ENCODE results near the gene GDI1.

The GDI1 gene

DNA sequence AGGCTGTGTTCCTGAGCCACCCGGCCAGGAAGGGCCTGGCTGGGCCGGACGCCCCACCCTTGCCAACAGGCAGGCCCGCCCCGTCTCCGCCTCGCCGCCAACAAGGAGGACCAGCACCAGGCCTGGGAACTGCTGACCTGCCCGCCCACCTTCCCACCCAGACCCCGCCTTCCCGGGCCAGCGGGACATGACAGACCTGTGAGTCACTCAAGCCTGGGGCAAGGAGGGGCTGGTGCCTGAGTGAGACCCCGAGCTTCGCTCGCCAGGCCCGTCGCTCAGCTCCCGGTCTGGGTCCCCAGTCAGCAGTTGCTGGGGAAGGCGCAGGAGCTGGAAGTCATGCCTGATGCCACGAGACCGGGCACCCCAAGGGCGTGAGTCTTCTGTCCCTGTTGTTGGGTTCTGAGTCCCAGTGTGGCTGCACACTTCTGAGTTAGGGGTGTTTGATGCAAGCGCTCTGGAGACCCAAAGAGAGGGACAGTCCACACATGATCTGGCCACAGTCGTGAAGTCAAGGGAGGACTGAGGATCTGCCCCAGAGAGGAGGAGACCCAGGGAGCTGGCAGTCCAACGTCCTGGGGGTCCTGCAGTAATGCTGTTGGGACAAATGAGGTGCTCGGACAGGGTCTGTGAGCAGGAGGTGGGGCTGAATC, 27.6 kb upstream of the GDI1 start, which contains the start of gene DNASE1L1:
Gene DNASE1L1 (minus strand): TSS at position 33 of the 650 bp plus-strand sequence. CDS start 3,686 bp downstream, outside the sequence.
- DNase-seq: no peak

GRCh38 chrX:154411981-154412340, 25.0 kb upstream of the GDI1 start:
- DNase-seq: no peak

- no peak for DNase-seq
Measured at GRCh38 chrX:154412468-154412867, 24.5 kb upstream of the GDI1 start.

DNA sequence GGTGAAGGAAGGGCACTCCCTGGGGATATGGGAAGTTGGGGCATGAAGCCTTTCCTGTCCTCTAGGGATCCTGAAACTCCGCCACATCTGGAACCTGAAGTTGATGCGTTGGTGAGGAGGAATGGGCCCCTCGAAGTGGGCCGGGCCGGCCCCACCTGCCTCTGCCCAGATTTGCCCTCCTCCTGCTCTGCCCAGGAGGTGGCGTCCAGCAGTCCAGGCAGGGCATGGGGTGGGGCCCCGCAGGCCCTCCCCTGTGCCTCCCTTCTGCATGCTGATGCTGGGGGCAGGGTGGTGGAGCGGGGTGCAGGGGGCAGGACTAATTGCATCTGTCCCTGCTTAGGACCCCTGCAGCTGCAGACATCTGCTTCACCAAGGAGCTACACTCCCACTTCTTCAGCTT, 23.8 kb upstream of the GDI1 start:
- DNase-seq: no peak

DNA sequence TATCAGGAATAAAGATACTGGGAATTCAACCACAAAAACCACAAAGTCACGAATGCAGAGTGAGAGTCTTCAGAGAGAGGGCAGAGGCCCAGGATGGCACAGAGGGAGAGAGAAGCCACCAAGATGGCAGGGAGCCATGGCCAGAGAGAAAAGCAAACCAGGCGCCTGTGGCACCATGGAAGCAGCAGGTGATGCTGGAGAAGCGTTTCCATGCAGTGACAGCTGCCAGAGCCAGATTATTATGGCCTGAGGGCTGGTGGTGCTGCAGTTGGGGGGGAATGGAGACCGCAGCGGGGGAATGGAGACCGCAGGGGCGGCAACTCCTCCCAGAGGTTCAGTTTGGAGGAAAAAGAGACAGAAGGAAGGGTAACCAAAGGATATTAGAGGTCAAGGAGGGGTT, 19.8 kb upstream of the GDI1 start:
- peak; percentile 24 for DNase-seq

- no peak for DNase-seq
Measured at GRCh38 chrX:154419189-154419588, 17.8 kb upstream of the GDI1 start.

DNA sequence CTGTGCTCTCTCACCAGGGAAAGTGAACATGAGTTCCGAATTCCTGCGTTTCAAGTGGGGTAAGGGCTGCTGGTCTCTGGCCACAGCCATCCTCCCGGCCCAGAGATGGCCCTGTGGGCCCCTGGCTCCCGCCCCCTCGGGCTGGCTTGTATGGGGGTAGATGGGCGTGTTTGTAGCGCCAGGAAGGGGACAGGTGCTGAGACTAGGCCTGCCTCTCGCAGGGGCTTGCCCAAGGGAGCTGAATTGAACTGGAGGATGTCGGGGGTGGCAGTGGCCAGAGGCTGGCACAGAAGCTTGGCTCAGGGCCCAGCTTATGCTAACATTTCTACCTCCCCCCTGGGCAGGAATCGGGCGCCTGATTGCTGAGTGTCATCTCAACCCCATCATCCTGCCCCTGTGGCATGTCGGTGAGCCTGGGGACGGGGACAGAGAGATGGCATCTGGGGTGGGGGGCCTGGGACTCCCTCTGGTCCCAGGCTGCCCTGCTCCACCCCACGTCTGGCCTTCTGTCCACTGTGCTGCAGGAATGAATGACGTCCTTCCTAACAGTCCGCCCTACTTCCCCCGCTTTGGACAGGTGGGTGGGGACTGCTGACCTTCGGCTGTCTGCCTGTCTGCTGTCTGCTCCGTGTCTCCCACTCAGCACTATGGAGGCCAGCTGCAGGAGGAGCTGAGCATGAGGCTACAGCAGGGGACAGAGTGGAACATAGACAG, 17.1 kb upstream of the GDI1 start:
- no peak for DNase-seq

DNA sequence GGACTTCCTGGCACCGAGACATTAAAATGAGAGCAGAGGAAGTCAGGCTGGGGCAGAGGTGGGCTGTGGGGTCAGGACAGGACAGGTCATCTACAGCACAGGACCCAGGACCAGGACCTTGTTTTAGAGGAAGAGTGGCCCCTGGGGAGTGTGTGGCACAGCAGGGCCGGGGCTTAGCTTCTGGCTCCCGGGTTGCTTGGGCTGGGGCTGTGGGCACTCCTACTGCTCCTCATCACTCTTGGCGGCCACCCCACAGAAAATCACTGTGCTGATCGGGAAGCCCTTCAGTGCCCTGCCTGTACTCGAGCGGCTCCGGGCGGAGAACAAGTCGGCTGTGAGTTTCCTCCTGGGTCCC, 16.6 kb upstream of the GDI1 start:
- DNase-seq: no peak

DNA sequence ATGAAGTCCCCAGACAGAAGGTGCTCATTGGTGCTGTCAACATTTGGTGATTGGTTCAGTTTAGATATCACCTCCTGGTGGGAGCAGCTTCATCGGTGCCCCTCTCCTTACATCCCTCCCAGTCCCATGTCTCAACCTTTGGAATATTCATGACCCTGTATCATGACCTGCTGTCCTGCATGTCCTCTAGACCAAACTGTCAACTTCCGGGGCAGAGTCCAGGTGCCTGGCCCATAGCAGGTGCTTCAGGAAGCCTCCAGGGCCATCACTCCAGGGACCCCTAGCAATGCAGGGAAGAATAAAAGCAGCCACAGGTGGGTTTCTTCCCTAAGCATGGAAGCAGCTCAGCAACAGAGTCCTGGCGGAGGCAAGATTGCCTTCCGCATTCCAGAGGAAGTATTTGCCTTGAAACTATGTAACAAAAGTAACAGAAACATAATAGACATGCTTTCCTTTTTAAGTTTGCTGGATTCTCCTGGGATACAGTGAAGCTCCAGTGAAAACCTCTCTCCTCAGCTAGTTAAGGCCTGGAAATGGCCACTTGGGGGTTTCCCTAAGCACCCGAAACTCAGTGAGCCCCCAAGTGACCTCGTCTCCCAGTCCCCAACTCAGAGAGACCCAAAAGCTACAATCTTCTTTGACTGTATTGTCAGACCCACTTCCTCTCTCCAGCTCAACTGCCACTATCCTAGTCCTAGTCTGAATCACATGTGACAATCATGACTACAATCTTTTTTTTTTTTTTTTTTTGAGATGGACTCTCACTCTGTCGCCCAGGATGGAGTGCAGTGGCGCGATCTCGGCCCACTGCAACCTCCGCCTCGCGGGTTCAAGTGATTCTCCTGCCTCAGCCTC, 9.8 kb upstream of the GDI1 start:
- DNase-seq: no peak

DNA sequence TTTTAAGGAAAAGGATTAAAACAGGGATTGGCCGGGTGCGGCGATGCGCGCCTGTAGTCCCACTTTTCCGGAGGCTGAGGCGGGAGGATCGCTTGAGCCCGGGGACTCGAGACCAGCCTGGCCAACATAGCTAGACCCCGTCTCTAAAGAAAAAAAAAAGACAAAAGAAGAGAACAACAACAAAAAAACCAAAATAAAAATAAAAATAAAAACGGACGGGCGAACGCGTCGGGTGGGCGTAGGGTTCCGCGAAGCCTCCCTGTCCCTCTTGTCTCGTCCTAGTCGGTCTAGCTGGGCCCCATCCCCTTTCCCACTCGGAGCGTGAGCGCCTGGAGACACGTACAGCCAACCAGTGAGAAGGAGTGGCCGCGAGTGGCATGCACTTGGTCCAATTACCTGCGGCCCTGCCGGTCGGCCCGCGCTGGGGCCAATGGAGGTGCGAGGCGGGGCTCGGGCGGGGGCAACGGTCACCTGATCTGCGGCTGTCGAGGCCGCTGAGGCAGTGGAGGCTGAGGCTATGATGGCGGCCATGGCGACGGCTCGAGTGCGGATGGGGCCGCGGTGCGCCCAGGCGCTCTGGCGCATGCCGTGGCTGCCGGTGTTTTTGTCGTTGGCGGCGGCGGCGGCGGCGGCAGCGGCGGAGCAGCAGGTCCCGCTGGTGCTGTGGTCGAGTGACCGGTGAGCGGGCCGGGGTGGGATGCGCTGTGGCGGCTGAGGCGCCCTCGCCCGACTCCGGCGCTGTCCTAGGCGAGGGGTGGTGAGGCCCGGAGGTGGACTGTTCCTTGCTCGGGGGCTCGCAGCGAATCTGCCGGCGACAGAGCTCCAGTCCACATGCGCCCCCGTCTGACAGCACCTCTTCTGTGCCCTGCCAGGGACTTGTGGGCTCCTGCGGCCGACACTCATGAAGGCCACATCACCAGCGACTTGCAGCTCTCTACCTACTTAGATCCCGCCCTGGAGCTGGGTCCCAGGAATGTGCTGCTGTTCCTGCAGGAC, 8.5 kb upstream of the GDI1 start, which contains the start of gene ATP6AP1:
Gene ATP6AP1 (plus strand): TSS at position 502 of the 996 bp plus-strand sequence. CDS start 16 bp downstream, at position 518.
- DNase-seq: peak; percentile 93

- no peak for DNase-seq
Measured at GRCh38 chrX:154429711-154430110, 7.2 kb upstream of the GDI1 start.

DNA sequence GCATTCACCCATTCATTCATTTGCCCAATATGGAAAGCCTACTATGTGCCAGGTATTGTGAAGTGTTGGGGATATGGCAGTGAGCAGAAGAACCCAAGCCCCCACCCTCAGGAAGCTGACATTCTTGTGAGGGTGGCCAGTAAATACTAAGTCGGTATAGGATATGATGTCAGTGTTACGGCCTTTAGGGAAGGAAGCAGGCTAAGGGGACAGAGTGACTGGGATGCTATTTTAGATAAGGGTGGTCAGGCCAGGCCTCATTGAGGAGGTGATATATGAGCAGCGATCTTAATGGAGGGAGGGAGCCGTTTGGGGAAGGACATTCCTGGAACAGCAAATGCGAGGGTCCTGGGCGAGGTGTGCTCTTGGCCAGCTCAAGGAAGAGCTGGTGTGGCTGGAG, 6.5 kb upstream of the GDI1 start:
- DNase-seq: no peak

DNA sequence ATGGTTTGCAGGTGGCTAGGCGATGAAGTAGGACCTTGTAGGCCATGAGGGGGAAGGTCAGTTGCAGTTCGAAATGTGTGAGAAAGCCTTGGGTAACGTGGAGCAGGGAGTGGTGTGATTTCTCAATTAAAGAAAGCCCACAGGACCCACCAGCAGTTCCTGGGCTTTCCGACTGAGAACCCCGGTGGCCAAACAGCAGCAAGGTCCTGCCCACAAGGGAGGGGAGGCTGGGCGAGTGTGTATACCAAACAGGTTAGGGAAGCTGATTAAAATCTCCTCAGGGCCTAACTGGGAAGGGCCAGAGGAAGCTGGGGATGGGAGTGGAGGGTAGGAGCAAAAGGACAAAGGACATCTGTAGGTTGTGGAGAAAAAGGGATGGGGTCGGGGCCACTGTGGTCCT, 6.0 kb upstream of the GDI1 start:
- no peak for DNase-seq

- DNase-seq: no peak
Measured at GRCh38 chrX:154431341-154431740, 5.6 kb upstream of the GDI1 start.

DNA sequence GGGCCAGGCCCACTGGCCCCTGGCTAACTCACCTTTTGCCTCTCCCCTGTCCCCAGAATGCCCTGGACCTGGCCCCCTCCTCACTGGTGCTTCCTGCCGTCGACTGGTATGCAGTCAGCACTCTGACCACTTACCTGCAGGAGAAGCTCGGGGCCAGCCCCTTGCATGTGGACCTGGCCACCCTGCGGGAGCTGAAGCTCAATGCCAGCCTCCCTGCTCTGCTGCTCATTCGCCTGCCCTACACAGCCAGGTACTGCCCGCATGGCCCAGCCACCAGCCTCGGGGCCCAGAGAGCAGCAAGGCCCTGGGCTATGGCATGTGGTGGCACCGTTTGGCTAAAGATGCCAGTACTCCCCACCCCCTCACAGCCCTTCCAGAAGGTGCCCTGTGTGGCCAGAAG, 4.7 kb upstream of the GDI1 start:
- no peak for DNase-seq

GRCh38 chrX:154433605-154434004, 3.3 kb upstream of the GDI1 start:
- no peak for DNase-seq

- DNase-seq: no peak
Measured at GRCh38 chrX:154434394-154435168, 2.4 kb upstream of the GDI1 start.

DNA sequence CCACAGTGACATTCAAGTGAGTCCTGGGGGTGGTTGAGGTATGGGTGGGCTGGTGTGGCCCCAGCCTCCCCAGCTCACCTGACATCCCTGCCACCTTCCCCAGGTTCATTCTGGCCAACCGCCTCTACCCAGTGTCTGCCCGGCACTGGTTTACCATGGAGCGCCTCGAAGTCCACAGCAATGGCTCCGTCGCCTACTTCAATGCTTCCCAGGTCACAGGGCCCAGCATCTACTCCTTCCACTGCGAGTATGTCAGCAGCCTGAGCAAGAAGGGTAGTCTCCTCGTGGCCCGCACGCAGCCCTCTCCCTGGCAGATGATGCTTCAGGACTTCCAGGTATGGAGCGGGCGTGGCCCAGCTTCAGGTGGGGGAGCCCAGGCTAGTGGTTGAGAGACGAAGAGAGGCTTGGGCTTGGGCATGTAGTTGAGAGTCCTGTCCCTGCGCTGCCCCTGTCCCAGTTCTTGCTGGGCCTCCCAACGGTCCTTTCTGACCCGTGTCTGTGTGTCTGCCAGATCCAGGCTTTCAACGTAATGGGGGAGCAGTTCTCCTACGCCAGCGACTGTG, 1.7 kb upstream of the GDI1 start:
- no peak for DNase-seq

DNA sequence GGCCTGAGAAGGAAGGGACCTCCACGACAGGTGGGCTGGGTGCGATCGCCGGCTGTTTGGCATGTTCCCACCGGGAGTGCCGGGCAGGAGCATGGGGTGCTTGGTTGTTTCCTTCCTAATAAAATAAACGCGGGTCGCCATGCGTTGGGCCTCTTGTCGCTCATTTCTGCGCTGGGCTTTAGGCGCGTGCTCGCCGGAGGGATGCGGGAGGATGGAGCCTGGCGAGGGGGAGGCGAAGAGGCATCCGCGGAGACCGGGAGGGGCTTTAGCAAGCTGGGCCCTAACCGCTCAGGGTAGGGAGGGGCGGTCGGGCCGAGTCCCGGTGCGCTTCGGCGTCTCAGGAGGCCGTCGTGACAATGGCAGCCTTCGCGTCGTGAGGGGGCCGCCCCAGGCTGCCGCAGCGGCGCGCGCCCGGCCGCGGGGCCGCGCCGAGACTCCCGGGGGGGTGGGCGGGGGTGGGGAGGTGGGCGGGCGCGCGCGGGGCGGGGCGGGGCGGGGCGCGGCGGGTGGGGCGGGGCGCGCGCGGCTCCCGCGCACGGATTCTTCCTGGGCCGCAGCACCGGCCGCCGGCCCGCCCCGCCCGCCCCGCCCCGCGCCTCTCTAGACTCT, 476 bp upstream of the GDI1 start:
- DNase-seq: peak; percentile 42

- DNase-seq: no peak
Measured at GRCh38 chrX:154437971-154438893, 1.3 kb downstream of the GDI1 start.

All from NCI-H2107 (cell line).